ENCODE data around the gene XPNPEP1. TPM values are rescaled to one million over a fixed set of nuclear protein-coding genes. Genes with fewer than 3 reads are reported as not detected.

Gene XPNPEP1
- polyA plus RNA-seq, 1 donor (not counting 4 experiments of a cell fraction or from before 2014, with no cell fraction given), result 96.2 TPM

GRCh38 chr10:109971634-109972033 is 48.3 kb upstream of the XPNPEP1 start:
- Histone ChIP-seq H3K9me1 (ENCODE audit: control insufficient read depth, extremely low read depth, insufficient read depth, low read length) (no peaks in the 10 kb centered on the region), H4K20me1 (ENCODE audit: control insufficient read depth, extremely low read depth, insufficient read depth, low read length) (no peaks in the 10 kb centered on the region), H3K79me2 (ENCODE audit: control insufficient read depth, insufficient read depth, low read length) (no peaks in the 10 kb centered on the region), H3K27me3 (ENCODE audit: control insufficient read depth, extremely low read depth, insufficient read depth, low read length) (no peaks in the 10 kb centered on the region), H3K4me1 (ENCODE audit: control insufficient read depth, extremely low read depth, insufficient read depth, low read length) (no peaks in the 10 kb centered on the region), H3K9ac (ENCODE audit: control insufficient read depth, extremely low read depth, insufficient read depth, low read length) (no peak overlapping the region), H3K9me3 (ENCODE audit: control insufficient read depth, low read depth, low read length) (no peaks in the 10 kb centered on the region), H3K4me2 (ENCODE audit: control insufficient read depth, extremely low read depth, insufficient read depth, low read depth, low read length) (no peak overlapping the region), H3K4me3 (ENCODE audit: control insufficient read depth in 2 of 3, extremely low read depth in 1 of 3, insufficient read depth in 2 of 3, low read depth in 1 of 3, low read length in 3 of 3) (no peak overlapping the region), H3K36me3 (ENCODE audit: control insufficient read depth in 2 of 2, extremely low read depth in 1 of 2, insufficient read depth in 2 of 2, low read length in 2 of 2) (no peaks in the 10 kb centered on the region), H3K27ac (ENCODE audit: control insufficient read depth, insufficient read depth, low read length) (no peak overlapping the region), H2AFZ (ENCODE audit: control insufficient read depth, low read length) (no peak overlapping the region)
- FAIRE-seq, result no peak
- TF ChIP-seq CTCF (optimal IDR thresholded peaks at IDR 0.05 in 1 of 3, IDR thresholded peaks at IDR 0.05 in 1 of 3, conservative IDR thresholded peaks at IDR 0.05 in 1 of 3; ENCODE audit: extremely low read depth in 1 of 3, insufficient read depth in 2 of 3, low read length in 3 of 3), result no peak
- no peak for TF ChIP-seq EZH2 (IDR thresholded peaks at IDR 0.05; ENCODE audit: low read length)
- DNase-seq (ENCODE audit: low read depth, low spot score), result no peak
- dilution Hi-C loops (cut with MboI; ENCODE audit: extremely low pct_ligation_motif_present, low sequenced_read_pairs), result no loop called here

- TF ChIP-seq EZH2 (IDR thresholded peaks at IDR 0.05; ENCODE audit: low read length) (no peak), CTCF (optimal IDR thresholded peaks at IDR 0.05 in 1 of 3, IDR thresholded peaks at IDR 0.05 in 1 of 3, conservative IDR thresholded peaks at IDR 0.05 in 1 of 3; ENCODE audit: extremely low read depth in 1 of 3, insufficient read depth in 2 of 3, low read length in 3 of 3) (no peak)
- H3K4me2 ChIP-seq (ENCODE audit: control insufficient read depth, extremely low read depth, insufficient read depth, low read depth, low read length), result no peak overlapping the region
- no peaks in the 10 kb centered on the region for H3K36me3 ChIP-seq (ENCODE audit: control insufficient read depth in 2 of 2, extremely low read depth in 1 of 2, insufficient read depth in 2 of 2, low read length in 2 of 2)
- FAIRE-seq (no peak), DNase-seq (ENCODE audit: low read depth, low spot score) (no peak)
- dilution Hi-C loops (cut with MboI; ENCODE audit: extremely low pct_ligation_motif_present, low sequenced_read_pairs), result no loop called here
- no peak overlapping the region for H3K4me3 ChIP-seq (ENCODE audit: control insufficient read depth in 2 of 3, extremely low read depth in 1 of 3, insufficient read depth in 2 of 3, low read depth in 1 of 3, low read length in 3 of 3)
- no peaks in the 10 kb centered on the region for H3K79me2 ChIP-seq (ENCODE audit: control insufficient read depth, insufficient read depth, low read length)
- H3K27ac ChIP-seq (ENCODE audit: control insufficient read depth, insufficient read depth, low read length), result no peak overlapping the region
- no peaks in the 10 kb centered on the region for H4K20me1 ChIP-seq (ENCODE audit: control insufficient read depth, extremely low read depth, insufficient read depth, low read length)
- H2AFZ ChIP-seq (ENCODE audit: control insufficient read depth, low read length), result no peak overlapping the region
- no peaks in the 10 kb centered on the region for H3K9me1 ChIP-seq (ENCODE audit: control insufficient read depth, extremely low read depth, insufficient read depth, low read length)
- H3K9me3 ChIP-seq (ENCODE audit: control insufficient read depth, low read depth, low read length), result no peaks in the 10 kb centered on the region
- no peaks in the 10 kb centered on the region for H3K4me1 ChIP-seq (ENCODE audit: control insufficient read depth, extremely low read depth, insufficient read depth, low read length)
- H3K9ac ChIP-seq (ENCODE audit: control insufficient read depth, extremely low read depth, insufficient read depth, low read length), result no peak overlapping the region
- H3K27me3 ChIP-seq (ENCODE audit: control insufficient read depth, extremely low read depth, insufficient read depth, low read length), result no peaks in the 10 kb centered on the region
Measured at GRCh38 chr10:109969760-109970346, 46.5 kb upstream of the XPNPEP1 start.
